ENCODE measurements around the gene SPTBN5.

DNA sequence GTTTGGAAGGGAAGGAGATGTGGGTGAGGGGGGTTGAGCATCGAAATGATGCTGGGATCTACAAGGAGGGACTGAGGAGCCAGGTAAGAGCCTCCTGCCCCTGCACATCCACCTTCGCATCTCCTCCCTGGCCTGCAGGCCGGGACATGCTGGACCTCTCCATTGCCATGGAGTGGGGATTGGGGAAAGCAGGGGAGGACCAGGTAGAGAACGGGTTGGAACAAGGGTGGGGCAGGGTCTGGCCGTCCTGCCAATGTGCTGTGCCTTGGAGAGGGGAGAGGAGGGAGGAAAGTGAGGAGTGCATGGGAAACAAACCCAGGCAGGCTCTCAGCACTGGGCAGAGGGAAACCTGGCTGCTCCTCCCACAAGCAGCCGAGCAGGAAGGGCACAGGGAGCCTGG lies 44.6 kb downstream of the SPTBN5 start:
- TF ChIP-seq POLR2AphosphoS5 (IDR thresholded peaks at IDR 0.05; ENCODE audit: borderline replicate concordance, low read depth, low read length): no peak
- no peak for TF ChIP-seq EZH2 (IDR thresholded peaks at IDR 0.05)
